Spinal cord (tissue), 10 donors: Measurements from ENCODE around the gene NSUN5. TPM values are rescaled to one million over a fixed set of nuclear protein-coding genes. Genes with fewer than 3 reads are reported as not detected.
A peak's percentile ranks its signal among the peaks of the same experiment; 100 is the strongest.
"Not testable (repeated sequence)": the region's sequence is repeated elsewhere in the genome, so short reads cannot be mapped to it uniquely, and the experiment has no call there.

Source experiments
- DNase-seq, 6 donors: peaks; one replicate each; pipeline versions ENCODE4 v3.0.0 to v3.0.0-alpha.2; 2013 to 2015; ENCODE audit warnings: low spot score in 6 of 6, low read depth in 4 of 6
- H3K27ac ChIP-seq: one replicate; pipeline ENCODE4 v1.5.1; 2013; ENCODE audit warnings: low read depth, low read length, control low read depth
- H3K27me3 ChIP-seq: one replicate; pipeline ENCODE4 v1.6.1; 2013; ENCODE audit warnings: low read length; ENCODE audit not compliant: control insufficient read depth, insufficient read depth
- H3K36me3 ChIP-seq: one replicate; pipeline ENCODE4 v1.6.1; 2013; ENCODE audit warnings: low read length; ENCODE audit not compliant: control insufficient read depth, insufficient read depth
- H3K4me1 ChIP-seq: one replicate; pipeline ENCODE4 v1.6.1; 2013; ENCODE audit warnings: low read length; ENCODE audit not compliant: control insufficient read depth, insufficient read depth
- H3K4me3 ChIP-seq: one replicate; pipeline ENCODE4 v1.5.1; 2013; ENCODE audit warnings: low read depth, low read length, control low read depth
- H3K9me3 ChIP-seq: one replicate; pipeline ENCODE4 v1.6.1; 2013; ENCODE audit warnings: low read length; ENCODE audit not compliant: control insufficient read depth, insufficient read depth
- WGBS: methylation state at CpG from one replicate; pipeline ENCODE4 v1.1.5; 2013; ENCODE audit warnings: missing lambda C conversion rate; ENCODE audit not compliant: insufficient coverage; 5-methylcytosine and 5-hydroxymethylcytosine counted together
- polyA plus RNA-seq, 2 donors: library from polyadenylated mRNA; unstranded; fragments of 120-200 nt; gene quantifications; one replicate each; pipeline ENCODE4 v1.2.1, GENCODE V29; 2013; ENCODE audit not compliant: insufficient read length in 2 of 2
- total RNA-seq, 2 donors: library from RNA; depleted of rRNA in 1 of 2; stranded (reverse); fragments of 120-200 nt in 1 of 2; fragments of >200 nt in 1 of 2; gene quantifications; one replicate each; pipeline versions ENCODE4 v1.2.3 to v1.2.4, GENCODE V29; 2013 to 2014
- donor health status: healthy.

The NSUN5 gene
- total and polyA plus RNA-seq, 4 donors: 13.2 to 33.6 (median 24.1) TPM

DNA sequence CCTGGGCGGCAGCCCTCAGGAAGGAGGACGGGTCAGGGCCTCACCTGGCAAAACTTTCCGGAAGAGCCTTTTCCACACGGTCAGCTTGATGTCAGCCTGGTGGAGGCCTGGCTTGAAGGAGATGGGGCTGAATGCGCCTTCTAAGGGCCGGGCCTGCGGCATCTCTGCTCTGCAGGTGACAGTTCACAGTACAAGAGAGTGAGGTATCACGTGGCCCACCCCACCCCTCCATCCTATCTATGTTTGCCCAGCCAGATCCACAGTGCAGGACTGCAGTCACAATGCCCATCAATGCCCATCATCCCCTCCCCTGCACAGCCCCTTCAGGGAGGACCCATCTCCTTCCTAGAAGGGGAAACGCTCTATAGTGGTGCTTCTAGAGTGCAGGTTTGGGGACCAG, 7.9 kb upstream of the NSUN5 start:
- Histone ChIP-seq H3K27ac (no peak overlapping the region), H3K9me3 (no peaks in the 10 kb centered on the region), H3K36me3 (peaks cover 5% of the 10 kb centered on the region), H3K4me1 (no peaks in the 10 kb centered on the region), H3K27me3 (no peaks in the 10 kb centered on the region), H3K4me3 (no peak overlapping the region)
- WGBS: 88% methylated on average over 8 of the region's 9 CpGs
- no peak for DNase-seq

DNA sequence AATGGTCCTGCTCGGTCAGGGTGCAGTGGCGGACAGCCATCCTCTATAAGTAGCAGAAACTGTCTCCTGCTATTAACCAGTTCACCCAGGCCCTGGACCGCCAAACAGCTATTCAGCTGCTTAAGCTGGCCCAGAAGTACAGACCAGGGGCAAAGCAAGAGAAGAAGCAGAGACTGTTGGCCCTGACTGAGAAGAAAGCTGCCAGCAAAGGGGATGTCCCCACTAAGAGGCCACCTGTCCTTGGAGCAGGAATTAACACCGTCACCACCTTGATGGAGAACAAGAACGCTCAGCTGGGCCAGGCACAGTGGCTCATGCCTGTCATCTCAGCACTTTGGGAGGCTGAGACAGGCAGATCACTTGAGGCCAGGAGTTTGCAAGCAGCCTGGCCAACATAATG, 5.6 kb upstream of the NSUN5 start:
- Histone ChIP-seq H3K4me3 (no peak overlapping the region), H3K4me1 (peaks cover 3% of the 10 kb centered on the region), H3K27me3 (no peaks in the 10 kb centered on the region), H3K9me3 (no peaks in the 10 kb centered on the region), H3K36me3 (peaks cover 5% of the 10 kb centered on the region), H3K27ac (no peak overlapping the region)
- WGBS: 81% methylated on average over 5 of the region's 5 CpGs
- DNase-seq: no peak

DNA sequence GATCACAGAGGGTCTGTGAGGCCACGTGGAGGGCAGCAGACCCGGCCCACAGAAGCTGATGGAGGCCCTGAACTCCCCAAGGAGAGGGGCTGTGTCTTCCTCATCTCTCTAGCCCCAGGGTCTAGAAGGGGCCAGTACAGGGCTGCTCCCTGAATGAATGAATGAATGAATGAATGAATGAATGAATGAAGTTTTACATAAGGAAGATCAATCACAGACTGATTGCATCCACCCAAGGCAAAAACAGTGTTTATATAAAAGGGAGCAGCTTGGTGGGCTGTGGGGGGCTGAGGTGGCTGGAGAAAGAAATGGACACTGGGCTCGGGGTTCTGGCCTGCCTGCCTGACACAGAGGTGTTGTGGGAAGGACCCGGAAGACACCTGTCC, 4.9 kb upstream of the NSUN5 start:
- Histone ChIP-seq H3K27me3 (no peaks in the 10 kb centered on the region), H3K4me3 (no peak overlapping the region), H3K27ac (no peak overlapping the region), H3K4me1 (peaks cover 9% of the 10 kb centered on the region), H3K9me3 (no peaks in the 10 kb centered on the region), H3K36me3 (peaks cover 5% of the 10 kb centered on the region)
- no peak for DNase-seq
- 87% methylated on average over 3 of the region's 4 CpGs for WGBS

DNA sequence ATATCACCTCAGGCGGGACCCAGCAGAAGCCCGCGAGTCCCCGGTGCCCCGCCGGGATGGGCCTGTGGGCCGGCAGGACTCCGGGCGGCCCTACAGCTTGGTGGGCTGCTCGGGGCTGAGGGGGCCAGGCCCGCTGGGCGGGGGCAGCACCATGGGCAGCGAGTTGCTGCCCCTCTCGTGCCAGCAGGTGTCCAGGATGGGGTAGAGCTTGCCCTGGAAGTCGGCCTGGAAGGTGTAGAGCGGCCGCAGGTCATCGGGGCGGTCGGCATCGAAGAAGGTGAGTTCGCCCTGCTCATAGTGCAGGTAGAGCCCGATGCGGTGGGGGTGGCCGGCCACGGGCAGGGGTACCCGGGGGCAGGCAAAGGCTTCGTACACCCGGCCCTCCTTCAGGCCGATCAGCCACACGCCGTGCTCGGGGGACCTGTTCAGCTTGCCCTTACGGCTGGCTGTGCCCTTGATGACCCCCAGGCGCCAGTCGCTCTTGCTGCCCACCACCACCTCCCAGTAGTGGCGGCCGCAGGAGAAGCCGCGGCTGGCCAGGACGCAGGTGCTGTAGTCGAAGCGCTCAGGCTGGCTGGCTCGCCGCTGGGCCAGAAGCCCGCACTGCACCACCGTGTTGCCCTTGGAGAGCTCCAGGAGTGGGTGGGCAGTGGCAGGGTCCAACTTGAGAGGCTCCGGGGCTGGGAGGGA, 4.3 kb upstream of the NSUN5 start:
- 92% methylated on average over 48 of the region's 48 CpGs for WGBS
- no peaks in the 10 kb centered on the region for H3K9me3 ChIP-seq

DNA sequence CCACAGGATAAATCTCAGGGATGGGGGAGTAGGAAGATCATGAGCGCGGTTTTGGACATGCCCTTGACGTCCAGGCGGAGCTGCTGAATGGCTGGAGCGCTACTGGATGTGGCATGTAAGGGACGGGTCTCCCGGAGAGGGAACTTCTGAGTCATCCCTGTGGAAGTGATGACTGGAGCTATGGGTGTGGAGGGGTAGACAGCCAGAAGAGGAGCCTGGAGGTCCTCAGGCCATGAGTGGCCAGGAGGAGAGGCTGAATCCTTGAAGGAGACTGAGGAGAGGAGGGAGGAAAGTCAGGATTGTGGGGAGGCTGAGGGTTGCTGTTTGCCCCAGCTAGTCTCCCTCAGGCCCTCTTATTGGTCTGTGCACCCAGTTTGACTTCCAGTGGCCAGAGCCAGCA, 2.8 kb upstream of the NSUN5 start:
- 87% methylated on average over 6 of the region's 7 CpGs for WGBS
- not testable (repeated sequence) for H3K4me3 ChIP-seq, H3K27me3 ChIP-seq, H3K9me3 ChIP-seq, H3K27ac ChIP-seq, DNase-seq
- Histone ChIP-seq H3K36me3 (peaks cover 13% of the 10 kb centered on the region), H3K4me1 (peaks cover 15% of the 10 kb centered on the region)

More for the DNA sequence above, 4.3 kb upstream of the NSUN5 start:
- Histone ChIP-seq H3K27ac (no peak overlapping the region), H3K27me3 (no peaks in the 10 kb centered on the region), H3K4me1 (peaks cover 14% of the 10 kb centered on the region), H3K36me3 (peaks cover 5% of the 10 kb centered on the region), H3K4me3 (no peak overlapping the region)
- no peak for DNase-seq

DNA sequence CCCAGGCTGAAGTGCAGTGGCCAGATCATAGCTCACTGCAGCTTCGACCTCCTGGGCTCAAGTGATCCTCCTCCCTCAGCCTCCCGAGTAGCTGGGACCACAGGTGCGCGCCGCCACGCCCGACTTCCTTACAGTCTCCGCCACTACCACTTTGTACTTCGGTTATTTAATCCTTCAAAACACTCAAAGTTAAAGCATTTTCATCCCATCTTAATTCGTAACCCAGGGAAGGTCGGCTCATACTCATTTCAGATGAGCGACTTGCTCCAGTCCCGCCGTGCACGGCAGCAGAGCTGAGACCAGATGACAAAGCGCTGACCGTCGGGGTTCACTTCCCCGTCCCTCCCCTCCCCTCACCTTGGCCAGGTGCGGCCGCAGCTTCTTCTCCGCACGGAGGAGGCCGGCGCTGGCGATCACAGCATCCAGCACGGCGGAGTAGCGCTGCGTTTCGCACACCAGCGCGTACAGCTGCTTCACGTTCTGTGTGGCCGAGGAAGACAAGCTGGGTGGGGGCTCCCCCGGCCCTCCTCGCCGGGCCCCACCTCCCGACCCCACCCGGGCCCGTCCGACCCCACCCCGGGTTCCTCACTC, 457 bp downstream of the NSUN5 start:
- WGBS: 12% methylated on average over 37 of the region's 43 CpGs
- no peaks in the 10 kb centered on the region for H3K27me3 ChIP-seq
- no peak for DNase-seq
- H3K4me1 ChIP-seq: peaks cover 15% of the 10 kb centered on the region
- peak overlapping the region; percentile 60 for H3K4me3 ChIP-seq
- H3K36me3 ChIP-seq: peaks cover 37% of the 10 kb centered on the region
- H3K27ac ChIP-seq: no peak overlapping the region
- no peaks in the 10 kb centered on the region for H3K9me3 ChIP-seq

DNA sequence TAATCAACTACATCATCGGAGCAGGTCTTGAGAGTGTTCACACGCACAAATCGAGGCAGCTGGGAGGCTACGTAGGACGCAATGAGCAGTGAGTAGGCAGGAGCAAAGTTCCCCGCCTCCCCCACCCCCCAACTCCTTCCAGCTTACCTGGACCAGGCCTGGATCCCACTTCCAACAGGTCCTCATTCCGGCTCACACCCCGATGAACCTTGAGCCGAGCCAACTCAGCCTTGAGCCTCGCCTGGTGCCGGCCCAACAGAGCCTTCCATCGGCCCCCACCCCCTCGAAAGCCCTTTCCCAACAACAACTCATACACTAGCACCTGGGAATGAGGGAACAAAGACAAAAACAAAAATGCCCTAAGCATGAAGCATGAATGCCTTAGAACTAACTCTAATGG, 1.2 kb downstream of the NSUN5 start:
- Histone ChIP-seq H3K4me3 (no peak overlapping the region), H3K9me3 (no peaks in the 10 kb centered on the region), H3K27ac (no peak overlapping the region), H3K36me3 (peaks cover 35% of the 10 kb centered on the region), H3K27me3 (no peaks in the 10 kb centered on the region), H3K4me1 (peaks cover 15% of the 10 kb centered on the region)
- WGBS: 93% methylated on average over 10 of the region's 13 CpGs
- no peak for DNase-seq

DNA sequence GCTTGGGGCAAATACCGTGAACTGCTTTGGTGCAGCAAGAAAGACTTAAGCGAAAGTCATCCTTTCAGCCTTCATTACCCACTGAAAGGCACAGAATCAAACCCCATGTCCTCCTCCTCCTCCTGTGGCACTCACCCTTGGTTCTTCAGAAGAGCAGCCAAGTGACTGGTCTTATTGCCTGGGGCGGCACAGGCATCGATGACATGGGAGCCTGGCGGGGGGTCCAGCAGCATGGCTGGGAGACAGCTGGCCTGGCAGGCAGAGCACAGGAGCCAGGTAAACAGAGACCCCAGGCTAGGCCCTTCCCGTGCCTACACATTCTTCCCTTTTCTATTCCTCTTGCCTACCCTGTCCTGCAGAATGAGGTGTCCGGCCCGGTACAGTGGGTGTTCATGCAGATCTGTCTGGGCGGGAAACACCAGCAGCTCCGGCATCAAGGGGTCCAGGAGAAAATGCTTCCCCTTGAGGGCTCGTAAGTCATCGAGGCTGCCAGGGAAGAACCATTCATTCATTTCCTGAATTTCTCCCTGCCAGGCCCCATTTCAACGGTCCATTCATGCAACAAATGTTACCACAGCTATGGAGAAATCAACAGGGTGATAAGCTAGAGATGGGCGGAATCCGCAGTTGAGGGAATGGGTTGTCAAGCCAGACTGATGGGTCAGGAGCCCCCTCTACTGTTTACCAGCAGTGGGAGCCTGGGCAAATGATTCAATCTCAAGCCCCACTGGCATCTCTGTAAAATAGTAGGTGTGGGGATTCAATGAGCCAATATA, 3.8 kb downstream of the NSUN5 start:
- H3K9me3 ChIP-seq, H3K27me3 ChIP-seq, H3K4me3 ChIP-seq, H3K27ac ChIP-seq, DNase-seq: not testable (repeated sequence)
- Histone ChIP-seq H3K4me1 (peaks cover 15% of the 10 kb centered on the region), H3K36me3 (peaks cover 37% of the 10 kb centered on the region)
- whole genome bisulfite sequencing: 90% methylated on average over 5 of the region's 15 CpGs

DNA sequence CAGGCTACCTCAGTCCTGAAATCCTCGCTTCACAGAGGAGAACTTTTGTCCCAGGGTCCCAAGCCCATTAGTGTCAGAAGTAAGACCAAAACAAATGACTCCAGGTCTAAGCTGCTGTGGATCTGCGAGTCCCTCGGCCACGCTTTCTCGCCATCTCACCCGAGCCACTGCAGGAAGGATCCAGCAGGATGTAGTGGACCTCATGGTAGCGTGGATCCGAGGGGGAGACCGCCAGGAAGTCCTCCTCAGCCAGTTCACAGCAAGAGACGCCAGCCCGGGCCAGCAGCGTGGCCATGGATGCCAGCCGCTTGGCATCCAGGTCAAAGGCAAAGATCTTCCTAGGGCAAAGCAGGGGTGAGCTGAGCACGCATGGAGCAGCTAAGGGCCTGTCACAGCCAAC, 4.6 kb downstream of the NSUN5 start:
- Histone ChIP-seq H3K36me3 (peaks cover 37% of the 10 kb centered on the region), H3K27ac (no peak overlapping the region), H3K27me3 (no peaks in the 10 kb centered on the region), H3K4me1 (peaks cover 11% of the 10 kb centered on the region), H3K4me3 (no peak overlapping the region), H3K9me3 (no peaks in the 10 kb centered on the region)
- WGBS: 97% methylated on average over 14 of the region's 14 CpGs
- no peak for DNase-seq
